Peyer's patch (tissue), 4 donors: Measurements from ENCODE around the gene TGFB1.

Experiments used
- POLR2A ChIP-seq, 2 donors: fragments of 450-650 bp; IDR thresholded peaks; one replicate each; pipeline ENCODE4 v1.5.1; 2017; ENCODE audit warnings: antibody characterized with exemption in 2 of 2, mild to moderate bottlenecking in 2 of 2, moderate library complexity in 2 of 2
- TF ChIP-seq, protein P1 (sequence below), 6 experiments: fragments of 450-650 bp in 4 of 6; fragments of 200-600 bp in 2 of 6; sonication (generic) in 1 of 6; IDR thresholded peaks; one replicate each; pipeline ENCODE4 v1.5.1; 2017 to 2019; ENCODE audit warnings: antibody characterized with exemption in 6 of 6, mild to moderate bottlenecking in 3 of 6, moderate library complexity in 1 of 6

DNA sequence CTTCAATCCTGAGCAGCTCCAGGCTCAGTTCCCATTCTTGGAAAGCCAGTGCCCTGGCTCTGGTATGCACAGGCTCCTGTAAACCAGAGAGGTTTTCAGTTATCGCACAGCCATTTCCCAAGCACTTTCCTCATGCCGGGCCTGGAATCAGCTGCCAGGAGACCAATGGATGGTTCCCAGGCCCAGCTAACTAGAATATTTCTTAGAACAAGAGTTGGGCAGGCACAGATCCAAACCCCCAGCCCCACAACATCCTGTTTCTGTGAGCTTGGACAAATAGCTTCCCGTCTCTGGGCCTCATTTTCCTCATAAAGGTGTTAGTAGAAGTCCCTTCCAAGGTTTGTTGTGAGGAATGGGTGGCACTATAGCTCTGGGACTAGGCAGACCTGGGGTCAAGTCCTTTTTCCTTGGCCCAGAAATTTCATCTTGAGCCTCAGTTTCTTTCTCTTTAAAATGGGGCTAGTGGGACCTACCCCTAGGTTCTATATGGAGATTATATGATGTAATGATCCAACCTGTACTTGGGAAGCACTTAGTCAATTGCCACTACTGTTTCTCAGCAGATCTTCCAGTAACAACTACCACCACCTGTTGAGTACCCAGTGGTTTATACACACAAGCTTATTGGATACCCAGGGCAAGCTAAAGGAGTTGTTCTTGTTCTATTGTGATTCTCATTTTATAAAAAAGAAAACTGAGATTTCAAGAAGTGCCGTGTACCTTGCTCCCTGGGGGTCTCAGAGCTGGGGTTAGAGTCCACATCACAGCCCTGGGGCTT, 48.8 kb downstream of the TGFB1 start:
- TF ChIP-seq, protein P1, sequence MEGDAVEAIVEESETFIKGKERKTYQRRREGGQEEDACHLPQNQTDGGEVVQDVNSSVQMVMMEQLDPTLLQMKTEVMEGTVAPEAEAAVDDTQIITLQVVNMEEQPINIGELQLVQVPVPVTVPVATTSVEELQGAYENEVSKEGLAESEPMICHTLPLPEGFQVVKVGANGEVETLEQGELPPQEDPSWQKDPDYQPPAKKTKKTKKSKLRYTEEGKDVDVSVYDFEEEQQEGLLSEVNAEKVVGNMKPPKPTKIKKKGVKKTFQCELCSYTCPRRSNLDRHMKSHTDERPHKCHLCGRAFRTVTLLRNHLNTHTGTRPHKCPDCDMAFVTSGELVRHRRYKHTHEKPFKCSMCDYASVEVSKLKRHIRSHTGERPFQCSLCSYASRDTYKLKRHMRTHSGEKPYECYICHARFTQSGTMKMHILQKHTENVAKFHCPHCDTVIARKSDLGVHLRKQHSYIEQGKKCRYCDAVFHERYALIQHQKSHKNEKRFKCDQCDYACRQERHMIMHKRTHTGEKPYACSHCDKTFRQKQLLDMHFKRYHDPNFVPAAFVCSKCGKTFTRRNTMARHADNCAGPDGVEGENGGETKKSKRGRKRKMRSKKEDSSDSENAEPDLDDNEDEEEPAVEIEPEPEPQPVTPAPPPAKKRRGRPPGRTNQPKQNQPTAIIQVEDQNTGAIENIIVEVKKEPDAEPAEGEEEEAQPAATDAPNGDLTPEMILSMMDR (IDR thresholded peaks at IDR 0.05): no peak
- TF ChIP-seq POLR2A (IDR thresholded peaks at IDR 0.05): no peak
